GM23338 (cell line): Measurements from ENCODE around the gene CHRNA7. TPM values are rescaled to one million over a fixed set of nuclear protein-coding genes. Genes with fewer than 3 reads are reported as not detected.

Source experiments
- ATAC-seq: fragments of 200-7000 bp; cut with Tn5 transposase; 3 replicates; pipeline ENCODE4 v1.9.1; 2020
- DNase-seq: peaks from one replicate; pipeline ENCODE4 v3.0.0-alpha.2; 2015; ENCODE audit warnings: low spot score
- H2AFZ ChIP-seq: fragments of 200-600 bp; sonication (generic); 2 replicates; pipeline ENCODE4 v1.8.0; 2016; ENCODE audit warnings: antibody characterized with exemption, mild to moderate bottlenecking, moderate library complexity
- H3F3A ChIP-seq: fragments of 200-600 bp; sonication (generic); replicated peaks from 2 replicates; pipeline ENCODE4 v1.8.0; 2017; ENCODE audit warnings: antibody characterized with exemption, mixed run types, low read depth
- H3K27ac ChIP-seq: fragments of 200-600 bp; sonication (generic); 2 replicates; pipeline ENCODE4 v1.6.1; 2016; ENCODE audit warnings: low read depth
- H3K27me3 ChIP-seq: fragments of 200-600 bp; sonication (generic); 2 replicates; pipeline ENCODE4 v1.8.0; 2016; ENCODE audit warnings: mild to moderate bottlenecking, mixed run types, moderate library complexity; ENCODE audit not compliant: insufficient read depth
- H3K36me3 ChIP-seq: fragments of 200-600 bp; sonication (generic); 2 replicates; pipeline ENCODE4 v1.8.0; 2016; ENCODE audit warnings: mild to moderate bottlenecking; ENCODE audit not compliant: insufficient read depth
- H3K4me1 ChIP-seq: fragments of 200-600 bp; sonication (generic); 2 replicates; pipeline ENCODE4 v1.8.0; 2016; ENCODE audit warnings: mild to moderate bottlenecking, moderate library complexity; ENCODE audit not compliant: insufficient read depth
- H3K4me2 ChIP-seq: fragments of 200-600 bp; sonication (generic); 2 replicates; pipeline ENCODE4 v1.7.1; 2017; ENCODE audit warnings: mixed run types
- H3K4me3 ChIP-seq: fragments of 200-600 bp; sonication (generic); 2 replicates; pipeline ENCODE4 v1.6.1; 2016; ENCODE audit warnings: mixed run types
- H3K79me2 ChIP-seq: fragments of 200-600 bp; sonication (generic); replicated peaks from 2 replicates; pipeline ENCODE4 v1.8.0; 2017; ENCODE audit warnings: mild to moderate bottlenecking; ENCODE audit not compliant: insufficient read depth
- H3K9me2 ChIP-seq: fragments of 200-600 bp; sonication (generic); 2 replicates; pipeline ENCODE4 v1.8.0; 2017; ENCODE audit not compliant: insufficient read depth
- H4K20me1 ChIP-seq: fragments of 200-600 bp; sonication (generic); replicated peaks from 2 replicates; pipeline ENCODE4 v1.8.0; 2017; ENCODE audit warnings: mild to moderate bottlenecking; ENCODE audit not compliant: insufficient read depth
- H3K27ac Mint-ChIP-seq: 2 replicates; pipeline ENCODE4 v1.8.0; 2020; ENCODE audit warnings: inconsistent platforms, mild to moderate bottlenecking, moderate library complexity, mixed read lengths
- H3K27me3 Mint-ChIP-seq: 3 replicates; pipeline ENCODE4 v1.8.0; 2022; ENCODE audit warnings: low read depth, mild to moderate bottlenecking, moderate library complexity, mixed read lengths, inconsistent platforms; ENCODE audit not compliant: insufficient read depth, poor library complexity
- H3K36me3 Mint-ChIP-seq: 3 replicates; pipeline ENCODE4 v1.8.0; 2021; ENCODE audit warnings: low read depth, mild to moderate bottlenecking, inconsistent platforms, moderate library complexity, mixed read lengths
- H3K4me1 Mint-ChIP-seq: 3 replicates; pipeline ENCODE4 v1.8.0; 2020; ENCODE audit warnings: mild to moderate bottlenecking, inconsistent platforms, mixed read lengths
- H3K4me3 Mint-ChIP-seq: 3 replicates; pipeline ENCODE4 v1.8.0; 2021; ENCODE audit warnings: moderate library complexity, mild to moderate bottlenecking, inconsistent platforms, mixed read lengths
- H3K9me3 Mint-ChIP-seq: 3 replicates; pipeline ENCODE4 v1.8.0; 2020; ENCODE audit warnings: moderate library complexity, mild to moderate bottlenecking, inconsistent platforms, mixed read lengths
- CREB1 ChIP-seq: fragments of 250-450 bp; sonication (Bioruptor Pico); IDR thresholded peaks from 2 replicates; pipeline ENCODE4 v1.5.0; 2020; ENCODE audit warnings: low read depth, mild to moderate bottlenecking, moderate library complexity
- JUNB ChIP-seq: IDR thresholded peaks from one replicate; pipeline ENCODE4 v1.6.1; 2016; ENCODE audit warnings: antibody characterized with exemption; ENCODE audit not compliant: unreplicated experiment
- POLR2AphosphoS5 ChIP-seq: IDR thresholded peaks from 2 replicates; pipeline ENCODE4 v1.6.1; 2016; ENCODE audit warnings: antibody characterized with exemption, low read depth
- STAT1 ChIP-seq: IDR thresholded peaks from one replicate; pipeline ENCODE4 v1.6.1; 2016; ENCODE audit warnings: antibody characterized with exemption; ENCODE audit not compliant: unreplicated experiment
- ZNF331 ChIP-seq: fragments of 250-450 bp; sonication (Bioruptor Pico); IDR thresholded peaks from 2 replicates; pipeline ENCODE4 v1.5.0; 2020; ENCODE audit warnings: low read depth, mild to moderate bottlenecking, moderate library complexity
- polyA plus RNA-seq: library from polyadenylated mRNA; unstranded; fragments of >200 nt; fragmentation: Nextera tagmentation; extraction: Ambion mirVana; gene quantifications from 2 replicates; pipeline ENCODE4 v1.2.1, GENCODE V29; 2016
- total RNA-seq: library from RNA; depleted of rRNA; stranded (reverse); fragments of >200 nt; shearing (Covaris generic); gene quantifications from 2 replicates; pipeline ENCODE4 v1.2.3, GENCODE V29; 2014
- TF ChIP-seq, protein P1 (sequence below): fragments of 250-450 bp; sonication (Bioruptor Pico); IDR thresholded peaks from 2 replicates; pipeline ENCODE4 v1.5.0; 2020; ENCODE audit warnings: mild to moderate bottlenecking, moderate library complexity

CHRNA7 gene
- total and polyA plus RNA-seq, 2 experiments from 2014 or later: 4.6 to 8.2 TPM

DNA sequence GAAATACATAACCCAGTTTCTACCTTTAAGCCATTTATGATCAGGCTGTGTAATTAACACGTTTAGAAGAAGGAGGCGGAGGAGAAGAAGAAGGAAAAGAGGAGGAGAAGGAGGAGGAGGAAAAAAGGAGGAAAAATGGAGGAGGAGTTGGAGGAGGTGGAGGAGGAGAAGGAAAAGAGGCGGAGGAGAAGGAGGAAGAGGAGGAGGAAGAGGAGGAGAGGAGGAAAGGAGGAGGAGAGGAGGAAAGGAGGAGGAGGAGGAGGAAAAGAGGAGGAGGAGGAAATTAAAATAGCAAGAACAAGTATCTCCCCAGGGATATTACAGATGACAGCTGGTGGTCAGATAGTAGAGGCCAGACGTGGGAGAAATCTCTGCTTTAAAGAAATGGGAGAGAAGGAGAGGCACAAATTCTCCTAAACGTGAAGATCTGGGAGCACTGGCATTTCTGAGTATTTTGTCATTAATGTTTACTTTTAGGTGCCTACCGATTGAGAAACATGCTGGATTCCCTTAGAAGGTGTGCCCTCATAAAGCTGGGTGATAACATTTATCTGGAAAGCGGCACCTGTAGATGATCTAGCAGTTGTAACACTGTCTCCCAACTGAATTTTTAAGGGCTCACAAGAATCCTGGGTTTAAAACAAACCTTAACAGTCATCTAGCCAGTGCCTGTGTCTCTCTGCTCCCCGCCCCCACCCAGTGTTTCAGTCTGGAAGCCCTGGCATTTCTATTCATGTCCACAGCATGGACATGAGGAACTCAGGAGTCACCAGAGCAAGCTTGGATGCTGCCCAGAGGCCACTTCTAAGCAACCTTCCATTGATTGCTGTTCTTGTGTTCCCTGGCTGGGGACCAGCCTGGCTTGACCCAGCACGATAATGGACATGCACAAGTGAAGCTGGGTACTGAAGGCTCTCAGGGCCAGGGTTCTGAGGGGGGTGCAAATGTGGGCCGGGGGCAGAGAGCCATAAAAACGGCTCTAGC is 75.2 kb downstream of the CHRNA7 start (continued):
- TF ChIP-seq, protein P1, sequence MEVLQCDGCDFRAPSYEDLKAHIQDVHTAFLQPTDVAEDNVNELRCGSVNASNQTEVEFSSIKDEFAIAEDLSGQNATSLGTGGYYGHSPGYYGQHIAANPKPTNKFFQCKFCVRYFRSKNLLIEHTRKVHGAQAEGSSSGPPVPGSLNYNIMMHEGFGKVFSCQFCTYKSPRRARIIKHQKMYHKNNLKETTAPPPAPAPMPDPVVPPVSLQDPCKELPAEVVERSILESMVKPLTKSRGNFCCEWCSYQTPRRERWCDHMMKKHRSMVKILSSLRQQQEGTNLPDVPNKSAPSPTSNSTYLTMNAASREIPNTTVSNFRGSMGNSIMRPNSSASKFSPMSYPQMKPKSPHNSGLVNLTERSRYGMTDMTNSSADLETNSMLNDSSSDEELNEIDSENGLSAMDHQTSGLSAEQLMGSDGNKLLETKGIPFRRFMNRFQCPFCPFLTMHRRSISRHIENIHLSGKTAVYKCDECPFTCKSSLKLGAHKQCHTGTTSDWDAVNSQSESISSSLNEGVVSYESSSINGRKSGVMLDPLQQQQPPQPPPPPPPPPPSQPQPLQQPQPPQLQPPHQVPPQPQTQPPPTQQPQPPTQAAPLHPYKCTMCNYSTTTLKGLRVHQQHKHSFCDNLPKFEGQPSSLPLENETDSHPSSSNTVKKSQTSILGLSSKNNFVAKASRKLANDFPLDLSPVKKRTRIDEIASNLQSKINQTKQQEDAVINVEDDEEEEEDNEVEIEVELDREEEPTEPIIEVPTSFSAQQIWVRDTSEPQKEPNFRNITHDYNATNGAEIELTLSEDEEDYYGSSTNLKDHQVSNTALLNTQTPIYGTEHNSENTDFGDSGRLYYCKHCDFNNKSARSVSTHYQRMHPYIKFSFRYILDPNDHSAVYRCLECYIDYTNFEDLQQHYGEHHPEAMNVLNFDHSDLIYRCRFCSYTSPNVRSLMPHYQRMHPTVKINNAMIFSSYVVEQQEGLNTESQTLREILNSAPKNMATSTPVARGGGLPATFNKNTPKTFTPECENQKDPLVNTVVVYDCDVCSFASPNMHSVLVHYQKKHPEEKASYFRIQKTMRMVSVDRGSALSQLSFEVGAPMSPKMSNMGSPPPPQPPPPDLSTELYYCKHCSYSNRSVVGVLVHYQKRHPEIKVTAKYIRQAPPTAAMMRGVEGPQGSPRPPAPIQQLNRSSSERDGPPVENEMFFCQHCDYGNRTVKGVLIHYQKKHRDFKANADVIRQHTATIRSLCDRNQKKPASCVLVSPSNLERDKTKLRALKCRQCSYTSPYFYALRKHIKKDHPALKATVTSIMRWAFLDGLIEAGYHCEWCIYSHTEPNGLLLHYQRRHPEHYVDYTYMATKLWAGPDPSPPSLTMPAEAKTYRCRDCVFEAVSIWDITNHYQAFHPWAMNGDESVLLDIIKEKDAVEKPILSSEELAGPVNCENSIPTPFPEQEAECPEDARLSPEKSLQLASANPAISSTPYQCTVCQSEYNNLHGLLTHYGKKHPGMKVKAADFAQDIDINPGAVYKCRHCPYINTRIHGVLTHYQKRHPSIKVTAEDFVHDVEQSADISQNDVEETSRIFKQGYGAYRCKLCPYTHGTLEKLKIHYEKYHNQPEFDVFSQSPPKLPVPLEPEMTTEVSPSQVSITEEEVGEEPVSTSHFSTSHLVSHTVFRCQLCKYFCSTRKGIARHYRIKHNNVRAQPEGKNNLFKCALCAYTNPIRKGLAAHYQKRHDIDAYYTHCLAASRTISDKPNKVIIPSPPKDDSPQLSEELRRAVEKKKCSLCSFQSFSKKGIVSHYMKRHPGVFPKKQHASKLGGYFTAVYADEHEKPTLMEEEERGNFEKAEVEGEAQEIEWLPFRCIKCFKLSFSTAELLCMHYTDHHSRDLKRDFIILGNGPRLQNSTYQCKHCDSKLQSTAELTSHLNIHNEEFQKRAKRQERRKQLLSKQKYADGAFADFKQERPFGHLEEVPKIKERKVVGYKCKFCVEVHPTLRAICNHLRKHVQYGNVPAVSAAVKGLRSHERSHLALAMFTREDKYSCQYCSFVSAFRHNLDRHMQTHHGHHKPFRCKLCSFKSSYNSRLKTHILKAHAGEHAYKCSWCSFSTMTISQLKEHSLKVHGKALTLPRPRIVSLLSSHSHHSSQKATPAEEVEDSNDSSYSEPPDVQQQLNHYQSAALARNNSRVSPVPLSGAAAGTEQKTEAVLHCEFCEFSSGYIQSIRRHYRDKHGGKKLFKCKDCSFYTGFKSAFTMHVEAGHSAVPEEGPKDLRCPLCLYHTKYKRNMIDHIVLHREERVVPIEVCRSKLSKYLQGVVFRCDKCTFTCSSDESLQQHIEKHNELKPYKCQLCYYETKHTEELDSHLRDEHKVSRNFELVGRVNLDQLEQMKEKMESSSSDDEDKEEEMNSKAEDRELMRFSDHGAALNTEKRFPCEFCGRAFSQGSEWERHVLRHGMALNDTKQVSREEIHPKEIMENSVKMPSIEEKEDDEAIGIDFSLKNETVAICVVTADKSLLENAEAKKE (CRISPR knock-in tag): no peak
- no peak for TF ChIP-seq ZNF331

DNA sequence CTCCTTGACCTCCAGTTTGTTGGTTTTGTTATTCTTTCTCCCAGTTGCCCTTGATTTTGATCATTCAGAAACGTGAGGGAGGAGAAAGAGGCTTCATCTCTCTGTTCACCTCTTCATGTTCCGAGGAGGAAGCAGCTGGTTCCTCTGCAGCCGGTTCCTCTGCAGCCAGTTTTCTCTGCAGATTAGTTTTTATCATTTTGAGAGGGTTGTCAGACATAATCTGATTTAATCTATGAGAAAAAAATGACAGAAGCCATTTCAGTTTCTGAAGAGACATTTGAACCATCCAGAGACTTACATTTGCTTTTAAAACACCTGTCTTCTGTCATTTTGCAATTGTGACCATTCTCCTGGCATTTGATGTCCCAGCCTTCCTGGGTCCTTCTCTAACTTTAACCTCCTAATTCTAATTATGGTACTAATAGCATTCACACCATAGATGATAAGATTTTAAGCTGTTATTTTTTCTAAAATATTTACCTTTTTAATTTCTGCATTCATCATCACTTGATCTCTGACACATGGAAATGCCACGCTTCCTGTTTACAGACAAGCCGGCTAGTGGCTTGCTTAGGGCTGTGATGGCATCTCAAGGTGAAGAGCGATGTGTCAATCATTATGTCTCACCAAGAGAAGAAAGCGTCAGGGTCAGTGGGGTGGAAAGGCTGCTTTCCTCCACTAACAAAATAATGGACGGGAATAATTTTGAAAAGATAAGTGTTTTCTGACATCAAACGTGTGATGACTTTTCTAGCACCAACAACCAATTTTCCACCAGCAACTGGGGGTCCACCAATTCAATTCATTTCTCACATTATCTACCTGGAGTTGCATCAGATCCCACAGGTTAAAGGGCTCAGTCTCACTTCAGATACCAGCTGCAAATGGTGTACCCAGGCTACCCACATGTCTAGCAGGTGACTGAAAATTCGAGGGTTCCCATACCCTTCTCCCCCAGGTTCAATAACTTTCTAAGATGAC is 76.4 kb downstream of the CHRNA7 start:
- Mint-ChIP-seq H3K36me3 (peaks cover 3% of the 10 kb centered on the region; the same call in 2 of the 3 replicates), H3K4me3 (no peak overlapping the region), H3K4me1 (peaks cover 19% of the 10 kb centered on the region), H3K27me3 (peaks cover 5% of the 10 kb centered on the region), H3K27ac (no peak overlapping the region), H3K9me3 (peaks cover 3% of the 10 kb centered on the region; the same call in 1 of the 3 replicates)
- H3K4me1 ChIP-seq: peaks cover 9% of the 10 kb centered on the region
- H3F3A ChIP-seq: no peaks in the 10 kb centered on the region
- H3K79me2 ChIP-seq: no peaks in the 10 kb centered on the region
- H3K4me2 ChIP-seq: no peak overlapping the region
- H3K4me3 ChIP-seq: no peak overlapping the region
- DNase-seq (no peak), ATAC-seq (no peak)
- H3K27ac ChIP-seq: no peak overlapping the region
- no peaks in the 10 kb centered on the region for H3K36me3 ChIP-seq
- H2AFZ ChIP-seq: no peak overlapping the region
- H4K20me1 ChIP-seq: no peaks in the 10 kb centered on the region
- no peaks in the 10 kb centered on the region for H3K9me2 ChIP-seq
- H3K27me3 ChIP-seq: no peaks in the 10 kb centered on the region
- TF ChIP-seq POLR2AphosphoS5 (no peak), ZNF331 (no peak), CREB1 (CRISPR knock-in tag) (no peak), STAT1 (no peak), JUNB (no peak)
- TF ChIP-seq, protein P1 (CRISPR knock-in tag): no peak
